HepG2 (cell line): ENCODE data around the gene TSPYL4. TPM values are rescaled to one million over a fixed set of nuclear protein-coding genes. Genes with fewer than 3 reads are reported as not detected.

Source experiments
- KLF9 ChIP-seq: IDR thresholded peaks from 2 replicates; pipeline ENCODE4 v1.6.1; 2016; ENCODE audit warnings: low read depth
- MATR3 ChIP-seq: sonication (generic); formaldehyde crosslinking; IDR thresholded peaks from 2 replicates; pipeline ENCODE4 v1.4.0; 2020; ENCODE audit warnings: missing genetic modification reagents
- NPAS2 ChIP-seq: sonication (generic); formaldehyde crosslinking; IDR thresholded peaks from 2 replicates; pipeline ENCODE4 v1.8.0; 2022; ENCODE audit warnings: mild to moderate bottlenecking, missing genetic modification reagents, borderline replicate concordance
- NR2C2 ChIP-seq: sonication (generic); formaldehyde crosslinking; IDR thresholded peaks from 2 replicates; pipeline ENCODE4 v1.4.0; 2020; ENCODE audit warnings: missing genetic modification reagents, mild to moderate bottlenecking, moderate library complexity, borderline replicate concordance
- SRSF1 ChIP-seq: fragments of 200-400 bp; formaldehyde crosslinking; optimal IDR thresholded peaks from 2 replicates; pipeline ENCODE3; 2017; ENCODE audit warnings: mild to moderate bottlenecking, low read depth, low read length, moderate library complexity
- polyA plus RNA-seq, 8 experiments: library from polyadenylated mRNA; depleted of rRNA in 3 of 8; stranded (reverse) in 7 of 8; unstranded in 1 of 8; fragments of >200 nt; fragmentation: Illumina TruSeq in 4 of 8; extraction: Trizol in 4 of 8; gene quantifications; 2 replicates each; pipeline versions ENCODE4 v1.2.1 to v1.2.3, GENCODE V29; 2011 to 2016; ENCODE audit warnings: low read depth in 4 of 8, missing spikeins in 1 of 8, mixed read lengths in 1 of 8; ENCODE audit not compliant: insufficient read depth in 1 of 8
- total RNA-seq, 5 experiments: library from RNA; depleted of rRNA; stranded (reverse); fragments of >200 nt; fragmentation: Illumina TruSeq; extraction: Trizol; gene quantifications; 2 replicates each; pipeline ENCODE4 v1.2.3, GENCODE V29; 2016; ENCODE audit warnings: low read depth in 1 of 5
- TF ChIP-seq, protein P1 (sequence below): sonication (generic); formaldehyde crosslinking; IDR thresholded peaks from 2 replicates; pipeline ENCODE4 v1.4.0; 2020; ENCODE audit warnings: low read depth, missing genetic modification reagents
- TF ChIP-seq, protein P2 (sequence below): sonication (generic); formaldehyde crosslinking; IDR thresholded peaks from 2 replicates; pipeline ENCODE4 v1.5.1; 2020; ENCODE audit warnings: mild to moderate bottlenecking, missing genetic modification reagents
- TF ChIP-seq, protein P3 (sequence below): sonication (generic); formaldehyde crosslinking; IDR thresholded peaks from 2 replicates; pipeline ENCODE4 v1.4.0; 2020; ENCODE audit warnings: mild to moderate bottlenecking, missing genetic modification reagents
- TF ChIP-seq, protein P4 (sequence below): sonication (generic); formaldehyde crosslinking; IDR thresholded peaks from 2 replicates; pipeline ENCODE4 v1.5.0; 2020; ENCODE audit warnings: mild to moderate bottlenecking, missing genetic modification reagents

Gene TSPYL4
- total and polyA plus RNA-seq, 2 of the 13 experiments (the other 11 are each of a cell fraction or from before 2014, with no cell fraction given) = 18.0 to 19.7 TPM

DNA sequence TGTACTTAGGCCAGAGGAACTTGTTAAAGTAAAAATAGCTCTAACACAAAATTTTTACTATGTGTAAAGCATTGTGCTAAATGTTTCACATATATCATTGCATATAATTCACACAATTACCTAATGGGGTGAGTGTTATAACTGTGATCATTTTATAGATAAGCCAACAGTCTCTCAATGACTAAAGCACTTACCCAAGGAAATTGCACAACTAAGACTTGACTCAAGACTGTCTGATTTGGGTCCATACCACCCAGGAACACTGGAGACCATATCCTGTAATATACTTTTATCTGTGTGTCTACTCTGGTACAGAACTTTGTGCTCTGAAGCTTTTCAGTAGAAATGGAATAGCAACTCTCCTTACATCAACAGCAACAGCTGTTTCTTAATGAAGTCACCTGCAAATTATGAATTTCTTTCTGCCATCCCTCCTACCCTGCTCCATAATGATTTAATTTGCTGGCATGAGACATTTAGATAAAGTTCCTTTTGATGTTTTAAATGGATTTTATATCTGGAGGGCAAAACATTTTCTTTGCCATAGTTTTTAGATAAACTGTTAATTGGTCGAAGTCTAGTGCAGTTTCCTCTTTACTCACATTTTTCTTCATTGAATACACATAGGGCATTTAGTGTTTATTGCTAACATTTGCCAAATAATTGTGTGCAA, 47.5 kb downstream of the TSPYL4 start (continued):
- TF ChIP-seq, protein P1, sequence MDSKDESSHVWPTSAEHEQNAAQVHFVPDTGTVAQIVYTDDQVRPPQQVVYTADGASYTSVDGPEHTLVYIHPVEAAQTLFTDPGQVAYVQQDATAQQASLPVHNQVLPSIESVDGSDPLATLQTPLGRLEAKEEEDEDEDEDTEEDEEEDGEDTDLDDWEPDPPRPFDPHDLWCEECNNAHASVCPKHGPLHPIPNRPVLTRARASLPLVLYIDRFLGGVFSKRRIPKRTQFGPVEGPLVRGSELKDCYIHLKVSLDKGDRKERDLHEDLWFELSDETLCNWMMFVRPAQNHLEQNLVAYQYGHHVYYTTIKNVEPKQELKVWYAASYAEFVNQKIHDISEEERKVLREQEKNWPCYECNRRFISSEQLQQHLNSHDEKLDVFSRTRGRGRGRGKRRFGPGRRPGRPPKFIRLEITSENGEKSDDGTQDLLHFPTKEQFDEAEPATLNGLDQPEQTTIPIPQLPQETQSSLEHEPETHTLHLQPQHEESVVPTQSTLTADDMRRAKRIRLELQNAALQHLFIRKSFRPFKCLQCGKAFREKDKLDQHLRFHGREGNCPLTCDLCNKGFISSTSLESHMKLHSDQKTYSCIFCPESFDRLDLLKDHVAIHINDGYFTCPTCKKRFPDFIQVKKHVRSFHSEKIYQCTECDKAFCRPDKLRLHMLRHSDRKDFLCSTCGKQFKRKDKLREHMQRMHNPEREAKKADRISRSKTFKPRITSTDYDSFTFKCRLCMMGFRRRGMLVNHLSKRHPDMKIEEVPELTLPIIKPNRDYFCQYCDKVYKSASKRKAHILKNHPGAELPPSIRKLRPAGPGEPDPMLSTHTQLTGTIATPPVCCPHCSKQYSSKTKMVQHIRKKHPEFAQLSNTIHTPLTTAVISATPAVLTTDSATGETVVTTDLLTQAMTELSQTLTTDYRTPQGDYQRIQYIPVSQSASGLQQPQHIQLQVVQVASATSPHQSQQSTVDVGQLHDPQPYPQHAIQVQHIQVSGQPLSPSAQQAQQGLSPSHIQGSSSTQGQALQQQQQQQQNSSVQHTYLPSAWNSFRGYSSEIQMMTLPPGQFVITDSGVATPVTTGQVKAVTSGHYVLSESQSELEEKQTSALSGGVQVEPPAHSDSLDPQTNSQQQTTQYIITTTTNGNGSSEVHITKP = no peak
- TF ChIP-seq NR2C2 (CRISPR knock-in tag) = no peak
- TF ChIP-seq, protein P2, sequence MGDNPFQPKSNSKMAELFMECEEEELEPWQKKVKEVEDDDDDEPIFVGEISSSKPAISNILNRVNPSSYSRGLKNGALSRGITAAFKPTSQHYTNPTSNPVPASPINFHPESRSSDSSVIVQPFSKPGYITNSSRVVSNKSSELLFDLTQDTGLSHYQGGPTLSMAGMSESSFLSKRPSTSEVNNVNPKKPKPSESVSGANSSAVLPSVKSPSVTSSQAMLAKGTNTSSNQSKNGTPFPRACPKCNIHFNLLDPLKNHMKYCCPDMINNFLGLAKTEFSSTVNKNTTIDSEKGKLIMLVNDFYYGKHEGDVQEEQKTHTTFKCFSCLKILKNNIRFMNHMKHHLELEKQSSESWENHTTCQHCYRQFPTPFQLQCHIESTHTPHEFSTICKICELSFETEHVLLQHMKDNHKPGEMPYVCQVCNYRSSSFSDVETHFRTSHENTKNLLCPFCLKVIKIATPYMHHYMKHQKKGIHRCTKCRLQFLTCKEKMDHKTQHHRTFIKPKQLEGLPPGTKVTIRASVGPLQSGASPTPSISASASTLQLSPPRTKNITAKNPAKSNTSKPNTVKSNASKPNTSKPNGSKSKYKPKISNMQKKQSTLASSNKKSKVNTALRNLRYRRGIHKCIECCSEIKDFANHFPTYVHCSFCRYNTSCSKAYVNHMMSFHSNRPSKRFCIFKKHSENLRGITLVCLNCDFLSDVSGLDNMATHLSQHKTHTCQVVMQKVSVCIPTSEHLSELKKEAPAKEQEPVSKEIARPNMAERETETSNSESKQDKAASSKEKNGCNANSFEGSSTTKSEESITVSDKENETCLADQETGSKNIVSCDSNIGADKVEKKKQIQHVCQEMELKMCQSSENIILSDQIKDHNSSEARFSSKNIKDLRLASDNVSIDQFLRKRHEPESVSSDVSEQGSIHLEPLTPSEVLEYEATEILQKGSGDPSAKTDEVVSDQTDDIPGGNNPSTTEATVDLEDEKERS (CRISPR knock-in tag) = no peak
- TF ChIP-seq, protein P3, sequence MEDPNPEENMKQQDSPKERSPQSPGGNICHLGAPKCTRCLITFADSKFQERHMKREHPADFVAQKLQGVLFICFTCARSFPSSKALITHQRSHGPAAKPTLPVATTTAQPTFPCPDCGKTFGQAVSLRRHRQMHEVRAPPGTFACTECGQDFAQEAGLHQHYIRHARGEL (CRISPR knock-in tag) = no peak
- TF ChIP-seq, protein P4, sequence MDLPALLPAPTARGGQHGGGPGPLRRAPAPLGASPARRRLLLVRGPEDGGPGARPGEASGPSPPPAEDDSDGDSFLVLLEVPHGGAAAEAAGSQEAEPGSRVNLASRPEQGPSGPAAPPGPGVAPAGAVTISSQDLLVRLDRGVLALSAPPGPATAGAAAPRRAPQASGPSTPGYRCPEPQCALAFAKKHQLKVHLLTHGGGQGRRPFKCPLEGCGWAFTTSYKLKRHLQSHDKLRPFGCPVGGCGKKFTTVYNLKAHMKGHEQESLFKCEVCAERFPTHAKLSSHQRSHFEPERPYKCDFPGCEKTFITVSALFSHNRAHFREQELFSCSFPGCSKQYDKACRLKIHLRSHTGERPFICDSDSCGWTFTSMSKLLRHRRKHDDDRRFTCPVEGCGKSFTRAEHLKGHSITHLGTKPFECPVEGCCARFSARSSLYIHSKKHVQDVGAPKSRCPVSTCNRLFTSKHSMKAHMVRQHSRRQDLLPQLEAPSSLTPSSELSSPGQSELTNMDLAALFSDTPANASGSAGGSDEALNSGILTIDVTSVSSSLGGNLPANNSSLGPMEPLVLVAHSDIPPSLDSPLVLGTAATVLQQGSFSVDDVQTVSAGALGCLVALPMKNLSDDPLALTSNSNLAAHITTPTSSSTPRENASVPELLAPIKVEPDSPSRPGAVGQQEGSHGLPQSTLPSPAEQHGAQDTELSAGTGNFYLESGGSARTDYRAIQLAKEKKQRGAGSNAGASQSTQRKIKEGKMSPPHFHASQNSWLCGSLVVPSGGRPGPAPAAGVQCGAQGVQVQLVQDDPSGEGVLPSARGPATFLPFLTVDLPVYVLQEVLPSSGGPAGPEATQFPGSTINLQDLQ = no peak
- TF ChIP-seq SRSF1 = no peak
- no peak for TF ChIP-seq KLF9 (CRISPR knock-in tag)
- TF ChIP-seq NPAS2 (CRISPR knock-in tag) = no peak
- TF ChIP-seq MATR3 = no peak
